HG03565 (cell line): Measurements from ENCODE around the gene AP4M1.

Experiments
- ATAC-seq: cut with Tn5 transposase; IDR thresholded peaks from one replicate; pipeline ENCODE4 v1.9.1; 2021; ENCODE audit warnings: mild to moderate bottlenecking, moderate library complexity; ENCODE audit not compliant: unreplicated experiment

AP4M1 gene

GRCh38 chr7:100085515-100085914, 15.9 kb upstream of the AP4M1 start:
- no peak for ATAC-seq

DNA sequence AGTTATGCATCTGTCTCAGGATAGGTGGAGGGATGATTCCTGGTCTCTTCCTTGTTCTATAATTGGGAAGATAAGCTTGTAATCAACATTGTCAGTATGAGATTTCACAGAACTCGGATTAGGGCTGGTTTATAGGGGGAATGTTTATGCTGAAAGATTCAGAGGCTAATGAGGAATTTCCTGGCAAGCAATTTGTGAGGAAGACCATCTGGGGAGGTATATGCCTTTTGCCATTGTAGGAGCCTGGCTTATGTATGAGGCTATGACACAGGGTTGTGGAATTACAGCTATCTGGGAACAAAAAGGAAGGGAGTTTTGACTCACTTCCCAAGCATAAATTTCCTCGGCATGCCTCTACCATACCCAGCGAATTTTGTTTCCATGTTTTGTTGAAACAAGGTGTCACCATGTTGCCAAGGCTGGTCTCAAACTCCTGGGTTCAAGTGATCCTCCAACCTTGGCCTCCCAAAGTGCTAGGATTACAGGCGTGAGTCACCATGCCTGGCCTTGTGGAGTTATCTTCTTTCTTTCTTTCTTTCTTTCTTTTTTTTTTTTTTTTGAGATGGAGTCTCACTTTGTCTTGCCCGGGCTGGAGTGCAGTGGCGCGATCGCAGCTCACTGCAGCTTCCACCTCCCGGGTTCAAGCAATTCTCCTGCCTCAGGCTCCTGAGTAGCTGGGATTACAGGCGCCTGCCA, 14.2 kb upstream of the AP4M1 start:
- ATAC-seq: no peak

DNA sequence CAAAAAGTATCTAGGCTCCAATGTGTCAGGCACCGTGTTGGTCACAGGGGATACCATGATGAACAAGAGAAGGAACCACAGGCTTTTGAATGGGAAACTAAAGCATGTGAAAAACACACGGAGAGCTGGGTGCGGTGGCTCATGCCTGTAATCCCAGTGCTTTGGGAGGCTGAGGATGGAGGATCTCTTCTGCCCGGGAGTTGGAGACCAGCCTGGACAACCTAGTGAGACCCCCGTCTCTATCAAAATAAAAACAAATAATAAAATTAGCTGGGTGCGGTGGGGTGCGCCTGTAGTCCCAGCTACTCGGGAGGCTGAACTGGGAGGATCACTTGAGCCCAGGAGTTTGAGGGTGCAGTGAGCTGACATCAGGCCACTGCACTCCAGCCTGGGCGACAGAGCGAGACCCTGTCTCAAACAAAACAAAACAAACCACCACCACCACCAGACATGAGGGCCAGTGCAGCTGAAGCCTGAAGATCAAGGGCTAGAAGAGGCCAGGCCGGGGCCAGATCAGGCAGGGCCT, 13.3 kb upstream of the AP4M1 start:
- no peak for ATAC-seq

- ATAC-seq: no peak
Measured at GRCh38 chr7:100088621-100089457, 12.6 kb upstream of the AP4M1 start, which contains the start of gene COPS6. TSS of gene COPS6 (plus strand) at chr7:100088969. CDS start at chr7:100088991, 22 bp downstream.

- ATAC-seq: no peak
Measured at GRCh38 chr7:100089458-100090196, 11.8 kb upstream of the AP4M1 start.

DNA sequence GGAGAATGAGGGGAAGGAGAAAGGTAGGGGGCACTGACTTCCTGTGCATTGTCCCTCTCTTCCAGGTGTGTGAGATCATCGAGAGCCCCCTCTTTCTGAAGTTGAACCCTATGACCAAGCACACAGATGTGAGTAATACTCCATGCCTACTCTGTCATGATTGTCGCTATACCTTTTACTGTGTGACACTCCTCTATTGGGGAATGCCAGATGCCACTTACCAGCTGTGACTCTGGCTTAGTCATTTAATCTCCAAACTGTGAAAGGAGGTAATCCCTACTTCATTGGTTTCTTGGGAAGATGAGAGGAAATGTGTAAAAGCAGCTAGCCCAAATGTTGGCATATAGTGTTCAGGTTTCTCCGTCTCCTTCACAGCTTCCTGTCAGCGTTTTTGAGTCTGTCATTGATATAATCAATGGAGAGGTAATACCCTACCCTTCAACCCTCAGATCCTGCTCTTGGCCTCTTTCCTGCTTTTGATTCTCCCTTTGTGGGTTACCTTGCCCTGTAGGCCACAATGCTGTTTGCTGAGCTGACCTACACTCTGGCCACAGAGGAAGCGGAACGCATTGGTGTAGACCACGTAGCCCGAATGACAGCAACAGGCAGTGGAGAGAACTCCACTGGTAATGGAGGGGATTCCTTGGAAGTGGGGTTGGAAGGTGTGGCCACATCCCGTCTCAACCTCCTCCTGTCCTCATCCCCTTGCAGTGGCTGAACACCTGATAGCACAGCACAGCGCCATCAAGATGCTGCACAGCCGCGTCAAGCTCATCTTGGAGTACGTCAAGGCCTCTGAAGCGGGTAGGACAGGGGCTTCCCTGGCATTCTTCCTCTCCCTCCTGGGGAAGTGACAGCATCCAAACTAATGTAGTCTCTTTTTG, 10.7 kb upstream of the AP4M1 start:
- no peak for ATAC-seq

DNA sequence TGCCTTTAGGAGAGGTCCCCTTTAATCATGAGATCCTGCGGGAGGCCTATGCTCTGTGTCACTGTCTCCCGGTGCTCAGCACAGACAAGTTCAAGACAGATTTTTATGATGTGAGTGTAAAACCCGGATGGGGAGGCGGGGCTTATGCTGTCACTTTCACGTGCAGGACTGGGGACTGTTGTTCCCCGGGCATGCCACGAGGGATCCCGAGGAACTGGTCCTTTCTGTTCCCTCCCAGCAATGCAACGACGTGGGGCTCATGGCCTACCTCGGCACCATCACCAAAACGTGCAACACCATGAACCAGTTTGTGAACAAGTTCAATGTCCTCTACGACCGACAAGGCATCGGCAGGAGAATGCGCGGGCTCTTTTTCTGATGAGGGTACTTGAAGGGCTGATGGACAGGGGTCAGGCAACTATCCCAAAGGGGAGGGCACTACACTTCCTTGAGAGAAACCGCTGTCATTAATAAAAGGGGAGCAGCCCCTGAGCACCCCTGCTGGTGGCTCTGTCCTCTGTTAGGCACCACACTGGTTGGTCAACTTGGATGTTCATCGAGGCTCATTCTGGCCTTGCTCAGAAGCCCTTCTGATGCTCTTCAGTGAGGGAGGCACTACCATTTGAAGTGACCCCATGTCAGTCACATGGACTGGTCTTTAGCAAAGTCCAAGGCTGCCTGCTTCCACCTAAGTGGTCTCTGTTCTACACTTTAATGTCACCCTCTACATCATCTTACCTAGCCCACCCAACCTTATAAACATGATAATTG, 9.8 kb upstream of the AP4M1 start:
- no peak for ATAC-seq

DNA sequence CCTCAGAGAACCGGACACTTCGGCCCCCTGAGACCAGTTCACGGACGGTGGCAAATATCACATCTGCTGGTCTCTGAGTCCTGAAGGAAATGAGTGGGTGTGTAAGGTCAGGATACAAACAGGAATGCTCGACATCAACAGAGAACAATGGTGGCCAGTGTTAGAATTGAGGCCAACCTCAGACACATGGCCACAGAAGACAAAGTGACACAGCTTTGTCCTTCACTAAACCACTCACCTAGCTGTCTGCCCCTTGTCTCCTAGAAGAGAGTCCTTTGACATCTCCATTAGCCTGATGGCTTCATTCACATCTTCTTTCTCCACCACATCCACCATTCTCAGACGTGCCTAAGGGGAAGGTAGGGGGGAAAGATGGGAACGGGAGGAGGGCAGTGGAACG, 8.4 kb upstream of the AP4M1 start:
- ATAC-seq: no peak

- no peak for ATAC-seq
Measured at GRCh38 chr7:100093498-100093897, 7.9 kb upstream of the AP4M1 start.

DNA sequence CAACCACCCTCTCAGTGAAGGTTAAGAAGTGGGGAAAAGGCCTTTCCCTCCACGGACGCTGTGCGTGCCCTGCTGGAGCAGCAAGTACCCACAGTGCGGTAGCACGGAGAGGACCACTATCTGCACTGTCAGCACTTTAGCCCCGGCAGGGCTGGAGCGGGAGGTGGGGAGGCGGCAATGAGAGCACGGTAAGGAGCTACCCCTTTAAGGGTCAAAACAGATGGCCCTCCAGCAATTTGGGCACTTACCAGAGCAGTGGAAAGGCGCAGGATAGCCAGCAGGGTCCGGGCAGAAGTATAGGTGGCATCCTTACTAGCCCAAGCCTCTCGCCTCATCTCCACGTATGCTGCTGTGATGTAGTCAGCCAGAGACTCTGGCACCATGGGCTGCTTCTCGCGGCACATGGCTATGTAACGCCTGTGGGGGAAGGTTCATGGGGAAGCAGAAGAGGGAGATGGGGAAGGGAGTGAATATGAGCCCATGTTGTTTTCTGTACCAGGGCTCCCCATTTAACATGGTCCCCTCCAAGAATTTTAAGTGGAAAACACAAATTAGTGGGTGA, 7.4 kb upstream of the AP4M1 start:
- no peak for ATAC-seq

- ATAC-seq: no peak
Measured at GRCh38 chr7:100095289-100095688, 6.2 kb upstream of the AP4M1 start.

GRCh38 chr7:100095704-100096103, 5.7 kb upstream of the AP4M1 start:
- no peak for ATAC-seq

DNA sequence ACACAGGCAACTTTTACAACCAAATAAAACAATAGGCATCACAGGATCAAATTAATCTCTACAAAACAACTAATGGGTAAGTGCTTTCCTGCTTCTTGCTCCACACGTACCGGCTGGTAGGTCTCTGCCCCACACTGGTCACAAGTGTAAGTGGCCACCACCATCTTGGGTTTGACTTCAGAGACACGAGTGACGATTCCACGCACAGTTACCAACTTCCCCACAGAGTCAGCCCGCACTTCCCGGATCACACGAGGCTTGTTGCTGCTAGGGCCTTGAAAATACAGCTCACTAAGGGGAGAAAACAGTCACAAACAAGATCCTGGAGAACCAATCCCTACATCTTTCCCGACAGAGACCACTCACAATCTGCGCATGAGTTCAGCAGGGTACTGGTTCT, 2.5 kb upstream of the AP4M1 start:
- no peak for ATAC-seq

- ATAC-seq: no peak
Measured at GRCh38 chr7:100099452-100099851, 2.0 kb upstream of the AP4M1 start.

DNA sequence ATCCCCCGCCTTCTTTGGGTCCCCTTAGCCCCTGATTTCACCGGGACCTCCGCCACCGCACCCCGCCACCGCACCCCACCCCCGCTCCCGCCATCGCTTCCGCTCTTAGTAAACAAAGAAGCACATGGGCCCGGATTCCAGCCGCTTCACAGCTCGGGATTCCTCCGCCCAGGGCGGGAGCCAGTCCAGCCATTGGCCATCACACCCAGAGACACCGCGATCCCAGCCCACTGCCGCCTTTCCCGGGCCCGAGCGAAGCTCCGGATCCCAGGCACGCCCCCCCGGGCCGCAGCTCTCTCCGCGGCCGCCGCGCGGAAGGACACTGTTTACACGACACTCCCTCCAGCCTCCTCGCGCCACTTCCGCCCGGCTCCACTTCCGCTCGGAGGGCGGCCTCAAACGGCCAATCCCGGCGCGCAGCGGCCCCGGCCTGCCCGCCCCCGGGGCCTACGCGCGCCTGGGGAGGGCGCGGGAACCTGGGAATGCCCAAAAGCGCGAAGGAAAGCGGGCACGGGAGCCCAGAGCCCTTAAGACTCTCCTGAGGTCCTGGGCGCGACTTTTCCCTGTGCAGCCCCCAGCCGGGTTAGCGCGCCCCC, 925 bp upstream of the AP4M1 start:
- ATAC-seq: peak; percentile 55

DNA sequence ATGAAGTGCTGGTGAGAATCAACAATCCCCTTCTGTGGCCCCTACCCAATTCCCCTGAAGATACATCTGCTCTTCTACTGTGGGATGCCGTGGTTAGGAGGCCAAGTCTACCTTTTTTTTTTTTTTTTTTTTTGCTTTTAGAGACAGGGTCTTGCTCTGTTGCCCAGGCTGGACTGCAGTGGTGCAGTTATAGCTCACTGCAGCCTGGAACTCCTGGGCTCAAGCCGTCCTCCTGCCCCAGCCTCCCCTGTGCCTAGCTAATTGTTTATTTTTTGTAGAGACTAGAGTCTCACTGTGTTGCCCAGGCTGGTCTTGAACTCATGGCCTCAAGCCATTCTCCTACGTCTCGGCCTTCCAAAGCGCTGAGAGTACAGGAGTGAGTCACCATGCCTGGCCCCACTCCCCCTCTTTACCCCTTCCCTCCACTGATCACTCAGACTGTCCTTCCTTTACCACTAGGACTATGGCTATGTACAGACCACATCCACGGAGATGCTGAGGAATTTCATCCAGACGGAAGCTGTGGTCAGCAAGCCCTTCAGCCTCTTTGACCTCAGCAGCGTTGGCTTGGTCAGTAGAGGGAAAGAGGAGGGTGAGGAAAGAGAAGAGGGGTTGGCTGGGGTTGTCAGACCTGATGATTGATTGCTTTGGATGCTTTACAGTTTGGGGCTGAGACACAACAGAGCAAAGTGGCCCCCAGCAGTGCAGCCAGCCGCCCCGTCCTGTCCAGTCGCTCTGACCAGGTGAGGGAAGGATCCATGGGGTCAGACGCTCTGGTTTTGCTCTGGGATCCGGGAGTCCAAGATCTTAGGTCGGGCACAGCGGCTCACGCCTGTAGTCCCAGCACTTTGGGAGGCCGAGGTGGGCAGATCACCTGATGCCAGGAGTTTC, 1.8 kb downstream of the AP4M1 start:
- ATAC-seq: no peak

DNA sequence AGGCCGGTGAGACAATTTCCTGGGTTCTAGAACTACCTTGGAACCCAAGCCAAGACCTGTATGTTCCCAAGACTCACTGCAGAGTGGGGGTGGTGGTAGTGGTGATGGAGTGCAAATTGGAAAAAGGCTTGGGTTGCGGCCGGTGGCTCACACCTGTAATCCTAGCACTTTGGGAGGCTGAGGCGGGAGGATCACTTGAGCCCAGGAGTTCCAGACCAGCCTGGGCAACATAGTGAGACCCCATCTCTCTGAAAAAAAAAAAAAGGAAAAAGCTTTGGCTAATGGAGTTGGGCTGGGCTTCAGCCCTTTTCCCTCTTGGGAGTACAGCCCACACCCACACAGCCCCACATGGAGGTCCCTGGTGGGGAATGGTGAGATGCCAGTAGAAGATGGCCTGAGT, 4.1 kb downstream of the AP4M1 start:
- ATAC-seq: no peak

- ATAC-seq: no peak
Measured at GRCh38 chr7:100106633-100107032, 5.2 kb downstream of the AP4M1 start.
